ENCODE data around the gene CYREN.
"Not testable (repeated sequence)": the region's sequence is repeated elsewhere in the genome, so short reads cannot be mapped to it uniquely, and the experiment has no call there.

The CYREN gene

GRCh38 chr7:135158874-135159273, 11.6 kb downstream of the CYREN start:
- no peak for DNase-seq

DNA sequence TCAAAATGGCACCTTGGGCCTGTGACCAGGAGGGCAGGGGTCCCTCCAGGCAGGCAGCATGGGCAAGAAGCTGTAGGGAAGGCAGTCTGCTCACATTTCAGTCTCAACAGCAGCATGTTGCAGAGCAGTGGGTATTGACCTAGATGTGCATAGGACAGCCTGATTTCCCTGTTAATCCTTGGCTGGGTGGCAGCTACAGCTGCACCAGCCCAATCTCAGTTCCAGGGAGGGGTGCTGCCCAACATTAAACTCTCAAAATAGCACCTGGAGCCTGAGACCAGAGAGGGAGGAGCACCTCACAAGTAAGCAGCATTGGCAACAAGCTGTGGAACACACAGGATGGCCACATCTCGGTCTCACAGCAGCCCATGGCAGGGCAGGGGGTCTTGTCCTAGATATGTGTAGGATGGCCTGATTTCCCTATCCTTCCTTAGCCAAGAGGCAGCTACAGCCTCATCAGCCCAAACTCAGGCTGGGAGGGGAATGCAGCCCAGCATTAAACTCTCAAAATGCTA, 12.3 kb downstream of the CYREN start:
- no peak for DNase-seq

DNA sequence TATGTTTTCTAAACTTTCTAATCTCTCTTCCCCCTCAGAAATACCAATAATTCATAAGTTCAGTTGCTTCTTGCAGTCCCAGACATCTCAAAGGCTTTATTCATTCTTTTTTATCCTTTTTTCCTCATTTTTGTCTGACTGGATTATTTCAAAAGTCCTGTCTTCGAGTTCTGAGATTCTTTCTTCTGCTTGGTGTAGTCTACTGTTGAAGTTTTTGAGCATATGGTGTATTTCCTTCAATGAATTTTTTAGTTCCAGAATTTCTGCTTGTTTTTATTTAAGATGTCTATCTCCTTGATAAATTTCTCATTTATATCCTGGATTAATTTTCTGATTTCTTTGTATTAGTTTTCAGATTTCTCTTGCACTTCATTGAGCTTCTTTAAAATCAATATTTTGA, 14.2 kb downstream of the CYREN start:
- no peak for DNase-seq

DNA sequence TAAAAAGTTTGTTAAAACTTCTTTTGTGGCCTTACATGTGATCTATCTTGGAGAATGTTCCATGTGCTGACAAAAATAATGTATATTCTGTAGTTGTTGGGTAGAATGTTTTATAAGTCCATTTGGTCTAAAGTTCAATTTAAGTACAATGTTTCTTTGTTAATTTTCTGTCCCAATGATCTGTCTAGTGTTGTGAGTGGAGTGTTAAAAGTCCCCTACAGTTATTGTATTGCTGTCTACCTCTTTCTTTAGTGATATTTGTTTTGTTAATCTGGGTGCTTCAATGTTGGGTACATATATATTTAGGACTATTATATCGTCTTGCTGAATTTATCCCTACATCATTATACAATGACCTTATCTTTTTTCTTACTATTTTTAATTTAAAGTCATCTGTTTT, 15.8 kb downstream of the CYREN start:
- DNase-seq = no peak

DNA sequence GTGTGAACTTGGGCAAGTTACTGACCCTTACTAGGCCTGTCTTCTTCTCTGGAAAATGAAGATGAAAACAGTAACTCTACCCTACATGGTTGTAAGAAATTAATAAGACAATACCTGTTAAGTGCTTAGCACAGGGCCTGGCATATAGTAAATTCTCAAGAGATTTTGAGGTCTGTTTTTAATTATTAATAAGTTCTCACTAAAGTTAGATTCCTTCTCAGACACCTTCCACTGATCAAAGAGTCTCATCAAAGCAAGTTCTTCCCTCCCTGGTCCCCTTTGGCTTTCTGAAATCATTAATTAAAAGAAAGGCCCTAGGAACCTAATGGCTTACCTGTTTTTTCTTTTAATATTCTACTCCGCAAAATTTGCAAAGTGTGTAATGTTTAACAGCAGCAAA, 18.1 kb downstream of the CYREN start:
- DNase-seq = no peak

- DNase-seq = no peak
These were observed 19.0 kb downstream of the CYREN start for GRCh38 chr7:135151533-135151932.

DNA sequence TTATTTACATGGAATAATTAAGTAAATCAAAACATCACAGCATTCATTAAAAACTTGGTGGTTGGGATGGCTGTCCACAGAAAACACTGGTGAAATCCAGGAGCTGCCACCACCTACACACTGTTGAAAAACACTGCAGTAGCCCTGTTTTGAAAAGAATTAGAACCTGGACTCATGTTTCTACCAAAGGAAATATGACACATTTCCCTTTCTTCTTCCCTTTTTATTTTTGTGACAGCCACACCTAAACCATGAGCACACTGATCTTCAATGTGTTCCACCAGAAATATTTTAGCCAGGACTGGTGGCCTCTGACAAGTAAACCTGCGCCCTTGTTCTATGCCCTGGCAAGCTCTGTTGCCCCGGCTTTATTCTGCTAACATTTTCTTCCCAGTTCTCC, 19.4 kb downstream of the CYREN start:
- no peak for DNase-seq

DNA sequence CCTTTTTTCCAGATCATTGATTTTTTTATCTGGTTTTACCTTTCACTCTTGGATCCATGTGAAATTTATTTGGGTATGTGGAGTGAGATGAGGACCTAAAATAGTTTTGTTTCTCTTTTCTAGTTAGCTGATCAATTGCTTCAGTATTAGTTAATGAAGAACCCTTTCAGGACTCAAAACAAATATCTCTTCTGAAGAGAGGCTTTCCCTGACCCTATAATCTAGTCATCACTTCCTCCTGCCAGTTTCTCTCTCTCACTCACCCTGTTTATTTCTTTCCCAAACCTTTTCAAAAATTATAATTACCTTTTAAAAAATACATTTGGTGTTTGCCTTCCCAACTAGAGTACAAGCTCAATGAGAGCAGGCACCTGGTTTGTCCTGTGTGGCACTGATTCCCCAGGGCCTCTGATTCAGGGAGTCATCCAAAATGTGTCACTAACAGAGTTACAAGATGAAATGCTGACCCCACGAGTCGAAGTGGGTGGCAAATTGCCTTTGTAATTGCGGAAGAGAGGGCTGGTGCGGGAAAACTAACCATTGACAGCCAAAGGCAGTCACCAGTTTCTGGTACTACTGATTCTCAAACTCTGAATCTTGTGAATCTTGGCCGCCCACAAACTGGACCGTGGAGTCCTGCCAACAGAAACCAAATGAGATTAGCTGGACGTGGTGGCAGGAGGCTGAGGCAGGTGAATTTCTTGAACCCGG, 20.3 kb downstream of the CYREN start:
- no peak for DNase-seq

DNA sequence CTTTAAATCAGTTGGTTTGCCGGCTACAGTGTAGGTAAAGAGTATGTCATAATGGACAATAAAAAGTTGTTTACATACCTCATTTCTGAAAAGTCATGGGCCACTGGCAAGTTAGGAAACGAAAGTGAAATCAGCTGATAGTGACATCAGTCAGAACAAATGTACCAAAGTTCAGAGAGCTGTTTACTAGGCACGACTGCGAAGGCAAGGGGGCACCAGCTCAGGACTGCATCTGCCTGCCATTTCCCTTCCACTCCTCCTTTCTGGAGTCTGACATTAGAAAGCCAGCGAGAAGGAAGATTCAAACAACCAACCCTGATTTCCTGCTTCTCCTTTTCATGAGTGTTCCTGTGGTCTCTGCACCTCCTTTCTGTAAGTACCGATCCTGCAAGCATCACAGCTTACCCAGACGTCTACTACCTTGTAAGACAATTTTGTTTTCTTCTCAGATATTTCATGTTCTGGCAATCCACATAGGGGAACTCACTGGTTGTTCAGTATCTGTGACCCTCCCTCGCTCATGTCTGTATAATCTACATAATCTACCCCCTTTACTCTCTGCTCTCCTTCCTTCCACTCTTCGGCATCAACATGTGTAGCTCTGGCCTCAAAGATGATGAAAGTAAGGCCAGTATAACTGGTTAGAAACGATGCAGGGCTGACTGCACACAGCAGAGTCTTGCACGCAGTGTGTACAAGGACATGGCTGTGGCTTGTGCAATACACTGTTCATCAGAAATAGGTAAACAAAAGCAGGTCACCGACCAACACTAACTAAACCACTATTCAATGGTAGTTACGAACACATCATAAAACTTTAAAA, 22.4 kb downstream of the CYREN start, which contains the start of gene TMEM140:
TSS of gene TMEM140 (plus strand) at position 174 of the 823 bp plus-strand sequence. CDS start 16,370 bp downstream, outside the sequence.
- DNase-seq = no peak

- no peak for DNase-seq
These were observed 23.1 kb downstream of the CYREN start for GRCh38 chr7:135147341-135147898.

DNA sequence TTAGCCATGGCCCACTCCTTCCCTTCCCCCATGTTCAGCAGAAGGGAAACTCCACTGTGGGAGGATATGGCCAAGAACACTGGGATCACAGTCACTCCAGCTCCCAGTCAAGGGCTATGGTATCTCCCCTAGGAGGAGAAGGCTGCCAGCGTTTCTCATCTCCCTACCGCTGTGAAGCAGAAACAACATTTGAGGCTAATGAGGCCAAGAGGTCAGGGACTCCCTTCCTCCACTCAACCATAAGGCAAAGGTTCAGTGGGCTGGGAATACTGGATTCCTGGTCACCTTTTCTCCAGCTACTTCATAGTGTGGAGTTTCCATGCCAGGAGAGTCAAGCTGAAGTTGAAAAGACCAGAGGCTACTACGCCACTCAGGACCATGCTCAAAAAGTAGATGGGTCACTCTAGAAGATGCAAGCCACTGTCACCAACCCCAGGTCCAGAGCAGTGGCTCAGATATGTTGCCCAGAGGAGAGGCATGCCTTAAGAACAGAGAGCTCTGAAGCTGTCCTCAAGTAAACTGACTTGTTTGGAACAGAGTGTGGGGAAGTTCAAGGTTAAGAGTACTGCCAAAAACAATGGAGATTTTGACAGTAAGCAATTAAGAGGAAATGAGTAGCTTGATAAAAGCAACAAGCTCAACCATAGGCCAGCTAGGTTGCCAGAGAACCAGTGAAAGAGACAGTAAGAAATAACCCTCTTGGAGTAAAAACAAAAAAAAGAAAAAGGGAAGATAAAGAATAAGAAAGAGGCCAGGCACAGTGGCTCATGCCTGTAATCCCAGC, 26.4 kb downstream of the CYREN start:
- no peak for DNase-seq

GRCh38 chr7:135129579-135129978, 40.9 kb downstream of the CYREN start:
- DNase-seq = no peak

DNA sequence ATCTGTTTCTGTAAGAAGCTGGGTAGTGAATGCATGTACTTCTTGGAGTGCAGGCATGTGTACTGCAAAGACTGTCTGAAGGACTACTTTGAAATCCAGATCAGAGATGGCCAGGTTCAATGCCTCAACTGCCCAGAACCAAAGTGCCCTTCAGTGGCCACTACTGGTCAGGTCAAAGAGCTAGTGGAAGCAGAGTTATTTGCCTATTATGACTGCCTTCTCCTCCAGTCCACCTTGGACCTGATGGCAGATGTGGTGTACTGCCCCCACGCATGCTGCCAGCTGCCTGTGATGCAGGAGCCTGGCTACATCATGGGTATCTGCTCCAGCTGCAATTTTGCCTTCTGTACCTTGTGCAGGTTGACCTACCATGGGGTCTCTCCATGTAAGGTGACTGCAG, 41.6 kb downstream of the CYREN start:
- DNase-seq = no peak

- not testable (repeated sequence) for DNase-seq
These were observed 45.9 kb downstream of the CYREN start for GRCh38 chr7:135124631-135125030.

GRCh38 chr7:135121868-135122267, 48.6 kb downstream of the CYREN start:
- DNase-seq = no peak

DNA sequence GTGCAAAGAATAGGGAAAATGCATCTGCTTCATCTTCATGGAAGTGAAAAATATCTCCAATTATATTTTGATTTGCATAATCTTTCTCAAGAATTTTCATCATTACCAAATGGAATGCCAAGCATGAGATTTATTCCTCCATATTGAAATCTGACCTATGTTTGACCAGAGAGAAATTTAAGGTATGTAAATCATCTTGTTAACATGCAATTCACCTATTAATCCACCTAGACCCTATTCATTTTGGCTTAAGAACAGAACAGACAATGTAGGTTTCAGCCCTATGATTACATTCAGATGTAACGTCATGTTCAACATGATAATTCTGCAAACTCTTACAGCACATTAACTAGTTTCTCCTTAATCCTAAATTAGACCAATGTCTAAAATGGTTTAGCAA, 53.4 kb downstream of the CYREN start:
- DNase-seq = peak; percentile 1

All from fibroblast of skin of abdomen (primary cell).